GM19324 (cell line): ENCODE results near the gene MAGI2.

ENCODE experiments used
- ATAC-seq: cut with Tn5 transposase; IDR thresholded peaks from one replicate; pipeline ENCODE4 v1.9.1; 2021; ENCODE audit warnings: mild to moderate bottlenecking, moderate library complexity; ENCODE audit not compliant: unreplicated experiment, low FRiP score

MAGI2 gene

DNA sequence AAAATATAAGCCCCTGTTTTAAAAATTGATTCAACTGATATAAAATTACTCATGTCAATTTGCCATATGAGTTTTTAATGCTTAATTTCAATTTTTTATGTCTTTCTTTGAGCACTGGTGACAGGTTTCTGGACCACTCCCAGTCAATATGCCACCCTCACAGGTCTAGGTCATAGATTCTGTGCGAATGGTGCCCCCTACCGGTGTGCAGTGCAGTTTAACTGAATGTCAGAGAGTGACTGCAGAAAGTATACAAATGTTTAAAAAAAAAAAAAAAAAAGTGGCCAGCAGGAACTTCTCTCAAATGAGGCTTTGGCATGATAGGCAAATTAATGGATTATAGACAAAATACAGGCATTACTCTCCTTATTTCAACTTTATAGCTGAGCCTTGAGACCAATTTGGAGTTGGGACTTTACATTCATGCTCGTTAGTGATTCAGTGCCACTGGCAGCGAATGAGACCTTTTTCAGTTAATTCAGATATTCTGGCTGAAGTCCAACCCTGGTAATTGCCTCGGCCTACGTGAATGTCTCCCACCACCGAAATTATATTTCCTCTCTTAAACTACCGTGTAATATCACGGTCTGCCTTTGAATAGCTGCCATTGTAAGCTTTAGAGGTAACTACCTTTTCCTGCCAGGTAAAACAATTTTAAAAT is 1227.3 kb downstream of the MAGI2 start:
- no peak for ATAC-seq

DNA sequence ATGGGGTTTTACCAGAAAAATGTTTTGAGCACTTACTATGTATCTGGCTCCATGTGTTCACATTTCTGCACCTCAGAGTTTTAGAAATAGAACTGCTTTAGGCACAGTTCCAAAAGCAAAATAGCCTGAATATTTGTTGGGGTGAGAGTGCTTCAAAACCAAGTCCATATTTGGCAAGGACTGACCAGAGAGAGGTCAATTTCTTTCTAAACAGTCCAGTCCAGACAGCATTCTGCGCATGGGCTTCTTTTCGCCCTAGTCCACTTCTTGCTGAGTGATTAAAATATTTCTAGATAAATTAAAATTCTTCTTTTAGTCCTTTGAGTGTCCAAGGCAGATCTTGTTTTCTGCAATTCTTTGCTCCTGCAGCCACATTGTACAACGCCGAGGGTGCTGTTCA is 1227.9 kb downstream of the MAGI2 start:
- no peak for ATAC-seq

DNA sequence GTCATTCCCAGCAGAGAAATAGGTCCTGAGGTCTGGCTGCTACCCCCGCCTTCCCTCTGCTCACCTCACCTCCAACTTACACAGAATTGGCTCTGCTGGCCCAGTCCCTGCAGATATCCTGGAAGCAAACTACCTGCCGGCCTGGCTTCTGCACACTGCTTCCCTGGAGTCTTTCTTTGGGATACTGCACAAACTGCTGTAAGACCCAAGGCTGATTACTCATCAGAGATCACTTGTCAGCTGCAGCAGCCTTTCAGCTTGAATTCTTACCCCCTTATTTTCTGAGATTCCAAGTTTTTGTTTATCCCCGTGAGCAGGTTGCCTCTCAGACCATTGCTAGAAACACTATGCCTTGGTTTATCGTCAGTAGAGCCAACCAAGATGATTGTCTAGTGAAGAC is 1228.5 kb downstream of the MAGI2 start:
- ATAC-seq: no peak

DNA sequence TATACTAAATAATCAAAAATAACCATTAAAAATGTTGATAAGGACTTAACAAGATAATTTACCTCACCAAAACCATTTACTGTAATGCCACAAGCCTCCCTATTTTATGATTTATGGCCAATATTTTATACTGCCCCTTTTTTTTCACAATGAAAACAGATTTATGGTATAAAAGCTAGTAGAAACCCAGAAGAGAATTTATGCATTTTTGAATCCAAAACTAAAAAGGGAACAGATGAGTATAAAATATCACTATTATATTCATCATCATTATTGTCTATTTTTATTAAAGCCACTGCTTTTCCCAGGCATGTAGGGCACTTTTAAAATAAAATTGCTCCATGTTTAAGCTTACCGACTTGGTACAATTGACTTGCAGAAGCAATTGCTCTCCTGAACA is 1229.9 kb downstream of the MAGI2 start:
- ATAC-seq: no peak

DNA sequence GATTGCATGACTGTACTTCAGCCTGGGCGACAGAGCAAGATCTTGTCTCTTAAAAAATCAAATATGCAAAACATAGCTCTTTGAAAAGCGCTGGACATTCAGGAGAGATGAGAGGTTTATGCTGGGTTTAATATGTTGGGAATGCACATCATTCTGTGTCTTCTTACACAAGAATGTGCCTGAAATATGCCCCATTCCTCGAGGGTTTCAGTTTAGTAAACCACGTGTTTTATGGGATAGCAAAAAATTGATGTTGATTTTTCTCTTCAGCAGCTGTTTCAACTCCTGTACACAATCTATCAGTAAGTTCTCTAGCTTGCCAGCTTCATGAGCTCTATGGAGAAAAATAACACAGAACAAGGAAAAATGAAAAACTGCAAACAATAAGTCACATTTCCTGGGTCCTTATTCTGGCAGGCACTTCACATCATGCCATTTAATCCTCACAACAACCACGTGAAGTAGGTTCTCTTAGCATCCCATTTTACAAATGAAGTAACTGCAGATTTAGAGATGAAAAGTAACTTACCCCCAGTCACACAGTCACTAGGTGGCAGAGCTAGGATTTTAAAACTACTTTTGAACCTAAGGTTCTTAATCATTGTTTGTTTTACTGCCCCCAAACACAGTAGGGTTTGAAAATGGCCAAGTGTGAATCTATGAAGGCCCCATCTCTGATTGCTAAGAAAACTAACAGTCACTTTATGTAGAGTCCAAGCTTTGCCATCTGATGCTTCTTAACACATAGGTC is 1231.3 kb downstream of the MAGI2 start:
- ATAC-seq: no peak

DNA sequence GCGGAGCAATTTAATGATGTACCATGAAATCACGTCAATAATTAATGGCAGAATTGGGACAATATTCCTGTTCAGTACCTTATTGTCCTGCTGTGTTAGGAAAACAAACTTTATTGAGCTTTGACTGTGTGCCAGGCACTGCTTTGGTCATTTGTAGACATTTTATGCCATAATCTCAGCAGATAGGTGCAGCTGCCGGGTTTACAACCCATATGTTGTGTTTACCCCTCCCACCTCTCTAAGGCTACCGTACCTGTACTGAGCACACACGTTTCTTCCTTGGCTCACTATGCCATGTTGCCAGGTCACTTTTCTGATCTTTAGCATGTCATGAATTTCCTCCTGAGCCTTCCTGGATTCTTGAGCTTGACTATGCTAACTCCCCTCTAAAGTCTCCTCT is 1232.7 kb downstream of the MAGI2 start:
- ATAC-seq: no peak

DNA sequence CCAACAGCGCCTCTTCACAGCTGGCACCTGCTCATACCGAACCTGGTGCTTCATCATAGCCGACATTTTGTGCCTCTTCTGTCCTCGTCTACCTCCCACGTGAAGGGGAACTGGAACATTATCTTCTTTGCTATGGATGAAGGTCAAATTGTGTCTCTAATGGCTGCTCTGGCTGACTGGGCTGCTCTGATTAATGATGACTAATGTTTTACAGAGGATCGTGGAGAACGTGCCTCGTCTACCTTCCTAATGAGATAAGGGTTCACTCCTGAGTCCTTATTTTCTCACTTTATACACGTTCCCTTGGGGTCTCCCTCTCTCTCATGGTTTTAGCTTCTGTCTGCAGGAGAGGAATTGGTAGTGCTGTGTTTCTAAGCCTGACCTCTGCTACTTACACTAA is 1234.6 kb downstream of the MAGI2 start:
- no peak for ATAC-seq

DNA sequence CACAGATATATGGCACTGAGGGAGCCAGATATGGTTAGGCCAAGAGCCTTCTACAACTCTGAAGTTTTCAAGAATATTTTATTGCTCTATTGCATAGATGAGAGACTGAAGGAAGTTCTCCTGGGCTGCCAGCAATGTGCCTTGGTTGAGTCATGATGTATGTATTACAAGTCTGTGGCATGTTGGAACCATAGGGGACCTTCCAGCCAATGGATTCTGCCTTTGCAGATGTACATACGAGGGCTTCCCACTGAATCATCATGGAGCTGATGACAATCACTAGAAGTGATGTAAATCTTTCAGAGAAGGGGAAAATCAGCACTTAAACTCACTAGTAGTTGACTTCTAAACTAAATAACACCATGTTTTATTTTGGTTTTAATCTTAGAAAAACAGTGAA is 1235.4 kb downstream of the MAGI2 start:
- no peak for ATAC-seq

DNA sequence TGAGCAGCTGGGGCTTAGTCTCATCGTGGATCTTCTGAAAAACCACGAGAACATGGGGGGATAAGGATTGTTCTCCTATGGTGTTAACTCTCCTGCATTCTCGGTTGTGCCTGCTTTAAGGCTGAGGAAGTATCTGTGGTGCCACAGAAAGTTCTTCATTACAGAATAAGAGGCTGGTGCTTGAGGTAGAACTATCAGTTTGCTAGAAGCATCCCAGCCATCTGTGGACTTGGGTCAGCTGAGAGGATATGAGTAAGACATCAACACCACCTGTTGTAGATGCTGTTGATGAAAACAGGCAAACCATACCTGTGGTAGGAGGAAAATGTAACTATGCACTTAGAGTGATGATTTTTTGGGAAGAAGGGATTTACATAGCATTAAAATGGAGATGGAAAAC is 1238.3 kb downstream of the MAGI2 start:
- no peak for ATAC-seq

DNA sequence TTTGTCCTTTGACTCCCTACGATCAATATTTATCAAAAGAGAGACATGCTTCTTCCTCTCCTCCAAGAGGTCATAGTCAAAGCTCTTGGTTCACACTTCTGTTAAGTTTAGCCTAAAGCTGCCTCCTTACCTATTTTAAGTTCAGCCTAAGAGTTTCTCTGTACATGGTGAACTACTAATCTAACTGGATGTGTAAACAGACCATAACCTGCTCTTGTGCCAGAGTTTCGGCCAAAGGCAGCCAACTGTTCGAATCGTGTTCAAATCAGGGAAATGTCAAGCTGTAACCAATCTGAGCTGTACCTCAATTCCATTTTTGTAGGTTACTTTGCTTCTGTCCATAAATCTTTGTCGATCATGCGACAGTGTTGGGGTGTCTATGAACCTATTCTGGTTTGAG is 1240.1 kb downstream of the MAGI2 start:
- no peak for ATAC-seq

DNA sequence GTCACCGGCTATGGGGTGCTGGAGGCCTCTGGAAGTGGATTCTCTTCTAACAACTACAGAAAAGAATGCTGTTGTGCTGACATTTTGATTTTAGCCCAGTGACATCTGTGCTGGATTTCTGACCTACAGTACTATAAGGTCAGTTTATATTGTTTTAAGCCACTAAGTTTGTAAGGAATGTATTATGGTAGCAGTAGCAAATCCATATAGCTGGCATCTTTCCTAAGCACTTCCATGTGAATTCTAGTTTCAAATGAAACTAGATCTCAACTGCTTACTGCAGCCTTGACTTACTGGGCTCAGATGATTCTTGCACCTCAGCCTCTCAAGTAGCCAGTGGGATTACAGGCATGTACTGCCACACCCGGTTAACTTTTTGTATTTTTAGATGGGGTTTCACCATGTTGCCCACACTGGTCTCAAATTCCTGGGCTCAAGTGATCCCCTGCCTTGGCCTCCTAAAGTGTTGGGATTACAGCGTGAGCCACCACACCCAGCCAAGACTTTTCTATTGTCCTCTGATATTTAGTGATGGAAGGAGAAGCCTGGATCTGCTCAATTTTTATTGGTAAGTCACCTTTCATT is 1240.9 kb downstream of the MAGI2 start:
- no peak for ATAC-seq

DNA sequence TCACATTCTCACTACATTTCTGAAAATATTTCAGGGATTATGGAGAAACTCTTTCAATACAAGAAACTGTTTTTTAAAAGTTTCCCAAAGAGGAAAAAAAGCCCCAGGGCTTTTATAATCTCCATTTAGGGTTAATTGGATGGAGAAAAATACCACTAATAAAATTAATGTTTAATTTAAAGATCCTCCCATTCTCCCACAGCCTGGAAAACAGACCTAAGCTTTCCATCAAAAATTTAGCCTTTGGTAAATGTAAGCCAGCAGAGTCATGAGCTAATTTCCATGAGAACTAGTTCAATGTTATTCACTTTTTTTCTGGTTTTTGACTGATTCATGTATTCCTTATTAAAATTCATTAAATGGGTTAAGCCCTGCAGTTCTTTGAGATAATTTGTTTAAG is 1246.2 kb downstream of the MAGI2 start:
- no peak for ATAC-seq

DNA sequence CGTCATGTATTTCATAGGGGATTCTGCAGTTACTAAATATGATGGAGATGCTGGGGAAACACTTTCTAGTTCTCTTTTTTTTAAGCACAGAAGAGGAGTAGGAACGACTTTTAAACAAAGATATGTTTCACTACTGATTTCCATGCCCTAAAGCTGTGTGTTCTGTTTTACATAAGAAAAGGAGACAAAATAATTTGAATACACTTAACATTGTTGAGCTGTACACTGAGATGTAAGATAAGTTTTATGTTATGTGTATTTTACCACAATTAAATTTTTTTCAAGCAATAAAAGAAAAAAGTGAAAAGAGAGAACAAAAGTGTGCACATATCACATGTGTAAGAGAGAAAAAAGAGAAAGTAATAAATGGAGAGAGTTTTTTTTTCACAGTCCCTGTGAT is 1246.7 kb downstream of the MAGI2 start:
- ATAC-seq: no peak

DNA sequence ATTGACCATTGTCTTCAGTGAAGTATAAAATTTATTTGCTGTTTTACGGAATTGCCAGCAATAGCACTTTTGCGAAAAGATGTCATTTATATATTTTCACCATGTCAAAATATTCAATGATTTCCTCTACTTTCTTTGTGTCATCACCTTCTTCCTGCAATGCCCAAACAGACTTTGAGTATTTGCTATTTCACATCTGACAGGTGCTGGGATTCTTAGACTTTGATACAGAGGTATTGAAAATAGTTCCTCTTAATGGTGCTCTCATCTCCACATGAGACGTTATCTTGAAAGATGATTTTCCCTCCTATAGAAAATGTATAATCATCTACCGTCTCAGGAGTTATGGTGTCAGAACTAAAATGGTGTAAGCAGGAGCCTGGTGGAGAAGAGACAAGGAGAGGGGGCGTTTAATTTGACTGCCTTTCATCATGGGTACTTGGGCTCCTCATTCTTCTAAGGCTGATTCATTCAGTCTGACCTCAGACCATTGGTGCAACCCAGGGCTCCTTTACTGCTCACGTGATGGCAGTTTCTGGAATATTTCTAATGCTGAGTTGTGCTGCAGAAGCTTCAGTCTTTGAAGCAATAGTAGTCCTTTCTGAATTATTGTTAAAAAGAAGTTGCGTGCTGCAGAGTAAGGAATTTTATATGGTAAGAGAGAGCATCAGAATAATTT is 1250.3 kb downstream of the MAGI2 start:
- ATAC-seq: no peak

DNA sequence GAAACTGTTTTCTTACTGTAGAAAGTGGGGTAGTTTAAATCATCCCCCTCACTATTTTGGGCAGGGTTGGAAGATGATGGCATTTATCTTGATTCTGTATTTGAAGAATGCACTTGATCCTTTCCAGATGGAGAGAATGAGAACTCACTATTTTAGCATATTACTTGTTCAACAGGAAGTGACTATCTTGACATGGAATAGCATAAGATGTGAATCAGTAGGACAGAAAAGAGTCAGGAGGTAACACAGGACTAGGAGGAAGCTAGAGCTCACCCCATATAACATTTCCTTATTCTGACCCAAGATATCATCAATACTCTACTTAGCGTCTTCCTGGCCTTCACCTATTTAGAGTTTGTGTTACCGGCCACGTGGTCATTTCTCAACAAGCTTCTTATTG is 1254.7 kb downstream of the MAGI2 start:
- no peak for ATAC-seq

DNA sequence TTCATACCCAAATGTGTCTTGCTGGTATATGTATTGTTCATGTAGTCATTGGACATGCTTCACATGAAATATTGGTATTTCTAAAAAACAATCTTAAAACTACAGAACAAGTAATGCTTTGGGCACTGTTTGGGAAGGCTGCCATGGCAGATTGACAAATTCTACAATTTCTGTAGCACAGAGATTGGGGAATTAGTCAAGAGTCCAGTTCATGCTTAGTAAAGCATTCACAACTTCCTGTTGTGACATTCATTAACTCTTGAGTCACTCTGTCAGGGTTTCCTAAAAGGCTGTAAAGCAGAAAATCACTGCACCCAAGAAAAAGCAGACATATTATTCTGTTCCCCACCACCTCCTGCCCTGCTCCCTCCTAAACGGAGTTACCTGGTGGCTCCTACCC is 1256.0 kb downstream of the MAGI2 start:
- ATAC-seq: no peak

DNA sequence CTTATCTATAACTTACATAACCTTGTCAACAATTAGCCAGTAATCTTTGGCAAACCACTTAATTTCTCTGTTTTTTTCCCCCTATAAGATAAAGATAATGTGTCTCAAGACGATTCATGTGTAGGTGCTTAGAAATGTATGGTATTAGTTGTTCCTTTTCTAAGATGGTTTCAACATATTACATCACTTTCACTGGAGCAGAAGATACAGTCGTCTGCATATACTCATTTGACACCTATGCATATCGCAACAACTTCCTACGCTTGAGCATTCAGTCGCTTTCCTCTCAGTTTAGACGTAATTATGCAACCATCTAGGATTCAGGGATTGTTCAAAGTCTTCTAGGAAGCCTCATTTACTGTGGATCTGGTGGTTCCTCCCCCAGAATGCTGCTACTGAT is 1258.2 kb downstream of the MAGI2 start:
- no peak for ATAC-seq

DNA sequence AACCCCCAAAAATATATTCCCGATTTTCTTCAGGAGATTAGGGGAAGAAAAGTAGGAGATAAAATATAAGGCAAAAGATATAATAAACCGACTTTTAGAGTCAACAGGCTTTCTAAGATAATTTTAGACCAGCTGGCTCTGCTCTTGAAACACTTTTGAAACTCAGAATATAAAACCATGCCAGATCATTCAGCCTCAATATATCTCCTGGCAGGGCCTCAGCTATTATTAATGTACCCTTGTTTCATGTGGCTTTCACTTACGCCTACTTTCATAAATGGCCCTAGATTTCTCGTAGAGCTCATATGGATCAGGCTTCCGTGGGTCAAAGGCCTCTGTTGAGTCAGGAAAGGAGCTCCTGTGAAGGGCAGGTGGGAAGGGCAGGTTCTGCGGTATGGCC is 1258.9 kb downstream of the MAGI2 start:
- no peak for ATAC-seq

DNA sequence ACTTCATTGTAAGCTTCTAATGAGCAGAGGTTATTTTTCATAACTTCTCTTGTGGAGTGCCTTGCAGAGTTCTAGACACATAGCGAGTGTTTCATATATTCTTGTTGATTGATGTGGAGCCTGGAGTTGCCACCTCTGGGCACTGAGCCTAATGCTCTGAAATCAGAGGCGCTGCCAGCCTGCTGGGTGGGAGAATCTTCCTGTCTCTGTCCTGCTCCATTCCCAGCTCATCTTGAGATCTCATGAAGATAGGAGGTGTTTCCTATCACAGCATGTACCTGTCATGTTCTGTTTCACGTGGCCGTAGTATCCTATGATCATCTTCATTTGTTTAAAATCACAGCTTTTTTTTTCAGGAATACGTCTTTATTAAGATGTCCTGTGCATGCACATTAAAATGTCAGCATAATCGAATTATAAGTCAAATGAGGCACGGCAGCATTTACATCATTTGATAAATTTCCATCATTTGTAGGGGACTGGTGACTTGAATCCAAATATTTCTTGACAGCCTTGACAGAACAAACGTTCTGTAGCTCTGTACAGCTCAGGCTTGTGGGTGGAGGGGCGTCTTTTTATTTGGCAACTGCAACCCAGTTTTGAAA is 1261.9 kb downstream of the MAGI2 start:
- no peak for ATAC-seq

DNA sequence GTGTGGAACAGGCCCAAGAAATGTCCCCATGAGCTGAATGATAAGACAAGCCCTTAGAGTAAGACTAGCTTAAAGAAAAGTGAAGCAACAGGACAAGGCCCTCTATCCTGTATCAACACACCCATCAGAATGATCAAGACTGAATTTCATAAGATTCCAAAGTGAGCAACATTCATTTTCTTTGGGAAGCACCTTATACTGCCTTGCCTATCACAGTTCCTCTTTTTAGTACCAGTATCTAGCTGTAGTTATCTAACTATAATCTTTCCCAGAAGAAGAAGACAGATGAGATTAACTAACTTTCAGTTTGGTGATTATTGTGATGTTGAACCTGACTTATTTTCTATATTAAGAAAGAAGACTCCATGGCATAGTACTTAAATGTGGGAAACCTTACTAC is 1263.7 kb downstream of the MAGI2 start:
- ATAC-seq: no peak

DNA sequence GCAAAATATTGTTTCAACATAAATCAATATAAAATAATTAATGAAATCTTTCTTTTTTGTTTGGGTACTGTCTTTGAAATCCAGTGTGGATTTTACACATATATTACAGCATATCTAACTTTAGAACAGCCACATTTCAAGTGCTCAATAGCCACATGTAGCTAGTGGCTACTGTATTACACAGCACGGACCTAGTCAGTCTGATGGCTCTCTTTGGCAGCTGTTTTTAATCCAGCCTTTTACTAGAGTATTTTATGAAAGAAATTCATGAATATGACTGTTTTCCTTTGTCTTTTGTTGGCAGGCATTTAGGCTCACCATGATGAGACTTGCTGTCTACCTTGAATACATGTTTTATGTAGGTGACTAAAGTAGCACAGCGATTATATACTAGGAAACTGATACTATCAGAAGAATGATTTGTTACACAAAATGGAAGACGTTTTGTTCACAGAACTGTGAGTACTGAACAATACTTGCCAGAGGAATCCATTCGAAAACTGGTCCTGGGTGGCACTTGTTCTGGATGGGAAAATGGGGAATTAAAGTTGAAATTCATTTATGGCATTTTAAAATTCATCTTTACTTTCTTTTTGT is 1268.2 kb downstream of the MAGI2 start:
- no peak for ATAC-seq
